Measurements from ENCODE around the gene ADD3. TPM values are rescaled to one million over a fixed set of nuclear protein-coding genes. Genes with fewer than 3 reads are reported as not detected.

The ADD3 gene
- polyA plus RNA-seq, 3 donors = 94.8 to 126 (median 111) TPM

GRCh38 chr10:110163192-110163773 is 155.5 kb downstream of the ADD3 start:
- Histone ChIP-seq H3K27me3 (ENCODE audit: control insufficient read depth in 2 of 2, insufficient read depth in 2 of 2, low read length in 2 of 2) (peaks cover 18 to 28% of the 10 kb centered on the region in 2 donors), H2AFZ (ENCODE audit: insufficient read depth, low read depth, low read length, poor library complexity, severe bottlenecking) (no peak overlapping the region)

GRCh38 chr10:110163841-110164240 is 156.1 kb downstream of the ADD3 start:
- Histone ChIP-seq H3K9me3 (replicated peaks in 1 of 2; ENCODE audit: control insufficient read depth in 1 of 2, insufficient read depth in 1 of 2, low read length in 2 of 2) (no peaks in the 10 kb centered on the region), H3K4me3 (replicated peaks in 1 of 3; ENCODE audit: low read depth in 2 of 3, low read length in 3 of 3) (no peak overlapping the region), H3K27ac (ENCODE audit: low read depth in 1 of 2, low read length in 2 of 2) (no peak overlapping the region), H4K20me1 (ENCODE audit: insufficient read depth, low read length) (no peaks in the 10 kb centered on the region), H3K4me1 (ENCODE audit: control insufficient read depth in 1 of 2, insufficient read depth in 2 of 2, low read length in 2 of 2) (peaks cover 43 to 52% of the 10 kb centered on the region in 2 donors), H3K4me2 (replicated peaks; ENCODE audit: extremely low read depth, low read length, poor library complexity, severe bottlenecking) (no peak overlapping the region), H3K27me3 (ENCODE audit: control insufficient read depth in 2 of 2, insufficient read depth in 2 of 2, low read length in 2 of 2) (peaks cover 22 to 34% of the 10 kb centered on the region in 2 donors), H2AFZ (ENCODE audit: insufficient read depth, low read depth, low read length, poor library complexity, severe bottlenecking) (no peak overlapping the region), H3K9ac (ENCODE audit: insufficient read depth, low read length, poor library complexity, severe bottlenecking) (no peak overlapping the region), H3K36me3 (replicated peaks in 1 of 2; ENCODE audit: control insufficient read depth in 1 of 2, insufficient read depth in 2 of 2, low read length in 2 of 2) (no peaks in the 10 kb centered on the region), H3K79me2 (ENCODE audit: insufficient read depth, low read length) (no peaks in the 10 kb centered on the region)
- Mint-ChIP-seq H3K4me1 (peaks cover 47% of the 10 kb centered on the region), H3K36me3 (no peaks in the 10 kb centered on the region), H3K9me3 (peaks cover 0 to 2% (median 0%) of the 10 kb centered on the region in 7 donors), H3K27me3 (ENCODE audit: low read depth in 3 of 3) (peaks cover 33 to 36% (median 33%) of the 10 kb centered on the region in 3 donors), H3K27ac (no peak overlapping the region), H3K4me3 (peak overlapping the region in 1 of 2 donors; percentile 13)
- DNase-seq = no peak
- intact Hi-C loops (cut with micrococcal nuclease) = no loop called here
- WGBS (ENCODE audit: insufficient coverage) = 74% methylated on average over 3 of the region's 4 CpGs
- no peak for TF ChIP-seq CTCF (IDR thresholded peaks at IDR 0.05)

More at GRCh38 chr10:110163192-110163773, 155.5 kb downstream of the ADD3 start:
- no peak overlapping the region for H3K9ac ChIP-seq (ENCODE audit: insufficient read depth, low read length, poor library complexity, severe bottlenecking)
- peak in 1 of 3 donors; percentile 45 for DNase-seq
- H3K4me1 ChIP-seq (ENCODE audit: control insufficient read depth in 1 of 2, insufficient read depth in 2 of 2, low read length in 2 of 2) = peaks cover 44 to 52% of the 10 kb centered on the region in 2 donors
- peak overlapping the region; percentile 15 for H3K4me2 ChIP-seq (replicated peaks; ENCODE audit: extremely low read depth, low read length, poor library complexity, severe bottlenecking)
- no peaks in the 10 kb centered on the region for H3K36me3 ChIP-seq (replicated peaks in 1 of 2; ENCODE audit: control insufficient read depth in 1 of 2, insufficient read depth in 2 of 2, low read length in 2 of 2)
- H3K27me3 Mint-ChIP-seq (ENCODE audit: low read depth in 3 of 3) = peaks cover 27 to 33% (median 30%) of the 10 kb centered on the region in 3 donors
- no peaks in the 10 kb centered on the region for H3K9me3 ChIP-seq (replicated peaks in 1 of 2; ENCODE audit: control insufficient read depth in 1 of 2, insufficient read depth in 1 of 2, low read length in 2 of 2)
- TF ChIP-seq CTCF (IDR thresholded peaks at IDR 0.05) = no peak
- 33% methylated on average over 1 of the region's 5 CpGs for WGBS (ENCODE audit: insufficient coverage)
- peaks cover 0 to 2% (median 1%) of the 10 kb centered on the region in 7 donors for H3K9me3 Mint-ChIP-seq
- H3K4me1 Mint-ChIP-seq = peaks cover 47% of the 10 kb centered on the region
- H3K4me3 ChIP-seq (replicated peaks in 1 of 3; ENCODE audit: low read depth in 2 of 3, low read length in 3 of 3) = peak overlapping the region in 1 of 3 experiments; percentile 8
- intact Hi-C loops (cut with micrococcal nuclease) = no loop called here
- no peaks in the 10 kb centered on the region for H3K79me2 ChIP-seq (ENCODE audit: insufficient read depth, low read length)
- H3K27ac ChIP-seq (ENCODE audit: low read depth in 1 of 2, low read length in 2 of 2) = no peak overlapping the region
- no peaks in the 10 kb centered on the region for H4K20me1 ChIP-seq (ENCODE audit: insufficient read depth, low read length)
- H3K4me3 Mint-ChIP-seq = peak overlapping the region in 1 of 2 donors; percentile 55
- no peaks in the 10 kb centered on the region for H3K36me3 Mint-ChIP-seq
- peak overlapping the region in 1 of 7 donors; percentile 78 for H3K27ac Mint-ChIP-seq

Measured in CD14-positive monocyte (primary cell).